ENCODE results near the gene KCNJ3.

KCNJ3 gene

GRCh38 chr2:154673694-154674093 lies 24.8 kb upstream of the KCNJ3 start:
- TF ChIP-seq POLR2AphosphoS5 (IDR thresholded peaks at IDR 0.05; ENCODE audit: low read depth, low read length) (no peak), FOXP2 (optimal IDR thresholded peaks at IDR 0.05; ENCODE audit: borderline replicate concordance, extremely low read depth, extremely low read length, insufficient read depth) (no peak), SIN3A (IDR thresholded peaks at IDR 0.05; ENCODE audit: borderline replicate concordance, insufficient read depth, low read length) (no peak), TAF1 (IDR thresholded peaks at IDR 0.05; ENCODE audit: borderline replicate concordance, insufficient read depth, low read length) (no peak)
- TF ChIP-seq, protein P1, sequence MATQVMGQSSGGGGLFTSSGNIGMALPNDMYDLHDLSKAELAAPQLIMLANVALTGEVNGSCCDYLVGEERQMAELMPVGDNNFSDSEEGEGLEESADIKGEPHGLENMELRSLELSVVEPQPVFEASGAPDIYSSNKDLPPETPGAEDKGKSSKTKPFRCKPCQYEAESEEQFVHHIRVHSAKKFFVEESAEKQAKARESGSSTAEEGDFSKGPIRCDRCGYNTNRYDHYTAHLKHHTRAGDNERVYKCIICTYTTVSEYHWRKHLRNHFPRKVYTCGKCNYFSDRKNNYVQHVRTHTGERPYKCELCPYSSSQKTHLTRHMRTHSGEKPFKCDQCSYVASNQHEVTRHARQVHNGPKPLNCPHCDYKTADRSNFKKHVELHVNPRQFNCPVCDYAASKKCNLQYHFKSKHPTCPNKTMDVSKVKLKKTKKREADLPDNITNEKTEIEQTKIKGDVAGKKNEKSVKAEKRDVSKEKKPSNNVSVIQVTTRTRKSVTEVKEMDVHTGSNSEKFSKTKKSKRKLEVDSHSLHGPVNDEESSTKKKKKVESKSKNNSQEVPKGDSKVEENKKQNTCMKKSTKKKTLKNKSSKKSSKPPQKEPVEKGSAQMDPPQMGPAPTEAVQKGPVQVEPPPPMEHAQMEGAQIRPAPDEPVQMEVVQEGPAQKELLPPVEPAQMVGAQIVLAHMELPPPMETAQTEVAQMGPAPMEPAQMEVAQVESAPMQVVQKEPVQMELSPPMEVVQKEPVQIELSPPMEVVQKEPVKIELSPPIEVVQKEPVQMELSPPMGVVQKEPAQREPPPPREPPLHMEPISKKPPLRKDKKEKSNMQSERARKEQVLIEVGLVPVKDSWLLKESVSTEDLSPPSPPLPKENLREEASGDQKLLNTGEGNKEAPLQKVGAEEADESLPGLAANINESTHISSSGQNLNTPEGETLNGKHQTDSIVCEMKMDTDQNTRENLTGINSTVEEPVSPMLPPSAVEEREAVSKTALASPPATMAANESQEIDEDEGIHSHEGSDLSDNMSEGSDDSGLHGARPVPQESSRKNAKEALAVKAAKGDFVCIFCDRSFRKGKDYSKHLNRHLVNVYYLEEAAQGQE (IDR thresholded peaks at IDR 0.05; ENCODE audit: insufficient read depth in 1 of 2, low read depth in 2 of 2, low read length in 2 of 2), result no peak

GRCh38 chr2:154677401-154677800 lies 21.1 kb upstream of the KCNJ3 start:
- no peak for TF ChIP-seq SIN3A (IDR thresholded peaks at IDR 0.05; ENCODE audit: borderline replicate concordance, insufficient read depth, low read length)
- TF ChIP-seq POLR2AphosphoS5 (IDR thresholded peaks at IDR 0.05; ENCODE audit: low read depth, low read length), result no peak
- TF ChIP-seq, protein P1 (IDR thresholded peaks at IDR 0.05; ENCODE audit: insufficient read depth in 1 of 2, low read depth in 2 of 2, low read length in 2 of 2), result no peak
- no peak for TF ChIP-seq TAF1 (IDR thresholded peaks at IDR 0.05; ENCODE audit: borderline replicate concordance, insufficient read depth, low read length)

DNA sequence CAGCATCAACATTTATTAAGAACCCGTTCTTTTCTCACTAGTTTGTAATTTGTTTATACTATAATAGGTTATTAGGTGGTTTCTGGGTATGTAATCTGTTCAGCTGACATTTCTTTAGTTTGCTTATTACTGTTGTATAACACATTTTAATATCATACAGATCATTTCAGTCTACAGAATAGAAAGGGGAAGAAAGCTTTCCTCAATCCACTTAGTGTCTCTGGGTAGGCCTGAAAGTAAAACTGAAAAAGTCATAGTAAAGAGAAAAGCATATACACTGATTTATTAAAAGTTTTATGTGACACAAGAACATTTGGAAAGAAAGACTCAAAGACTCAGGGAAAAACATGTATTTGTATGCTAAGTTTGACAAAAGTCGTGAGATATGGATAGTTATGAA lies 16.8 kb upstream of the KCNJ3 start:
- TF ChIP-seq, protein P1 (IDR thresholded peaks at IDR 0.05; ENCODE audit: insufficient read depth in 1 of 2, low read depth in 2 of 2, low read length in 2 of 2), result no peak
- TF ChIP-seq SIN3A (IDR thresholded peaks at IDR 0.05; ENCODE audit: borderline replicate concordance, insufficient read depth, low read length), result no peak

- TF ChIP-seq POLR2AphosphoS5 (IDR thresholded peaks at IDR 0.05; ENCODE audit: low read depth, low read length) (no peak), TAF1 (IDR thresholded peaks at IDR 0.05; ENCODE audit: borderline replicate concordance, insufficient read depth, low read length) (no peak), FOXP2 (optimal IDR thresholded peaks at IDR 0.05; ENCODE audit: borderline replicate concordance, extremely low read depth, extremely low read length, insufficient read depth) (no peak), SIN3A (IDR thresholded peaks at IDR 0.05; ENCODE audit: borderline replicate concordance, insufficient read depth, low read length) (no peak)
- TF ChIP-seq, protein P1 (IDR thresholded peaks at IDR 0.05; ENCODE audit: insufficient read depth in 1 of 2, low read depth in 2 of 2, low read length in 2 of 2), result no peak
Observed at GRCh38 chr2:154686162-154686561, 12.3 kb upstream of the KCNJ3 start.

- TF ChIP-seq POLR2AphosphoS5 (IDR thresholded peaks at IDR 0.05; ENCODE audit: low read depth, low read length) (no peak), SIN3A (IDR thresholded peaks at IDR 0.05; ENCODE audit: borderline replicate concordance, insufficient read depth, low read length) (no peak), TAF1 (IDR thresholded peaks at IDR 0.05; ENCODE audit: borderline replicate concordance, insufficient read depth, low read length) (no peak), FOXP2 (optimal IDR thresholded peaks at IDR 0.05; ENCODE audit: borderline replicate concordance, extremely low read depth, extremely low read length, insufficient read depth) (no peak)
- TF ChIP-seq, protein P1 (IDR thresholded peaks at IDR 0.05; ENCODE audit: insufficient read depth in 1 of 2, low read depth in 2 of 2, low read length in 2 of 2), result no peak
Observed at GRCh38 chr2:154688373-154688772, 10.1 kb upstream of the KCNJ3 start.
